Activated naive CD8-positive, alpha-beta T cell (primary cell): Measurements from ENCODE around the gene TPM1.

Experiments used
- H3K27ac Mint-ChIP-seq: one replicate; pipeline ENCODE4 v1.8.0; 2021; ENCODE audit warnings: mixed read lengths
- H3K27me3 Mint-ChIP-seq: one replicate; pipeline ENCODE4 v1.8.0; 2021; ENCODE audit warnings: mixed read lengths
- H3K36me3 Mint-ChIP-seq: one replicate; pipeline ENCODE4 v1.8.0; 2021; ENCODE audit warnings: mixed read lengths
- H3K4me1 Mint-ChIP-seq: one replicate; pipeline ENCODE4 v1.8.0; 2021; ENCODE audit warnings: low read depth, mixed read lengths
- H3K4me3 Mint-ChIP-seq: one replicate; pipeline ENCODE4 v1.8.0; 2021; ENCODE audit warnings: mild to moderate bottlenecking, mixed read lengths
- H3K9me3 Mint-ChIP-seq: one replicate; pipeline ENCODE4 v1.8.0; 2021; ENCODE audit warnings: low read depth, mixed read lengths

The TPM1 gene

DNA sequence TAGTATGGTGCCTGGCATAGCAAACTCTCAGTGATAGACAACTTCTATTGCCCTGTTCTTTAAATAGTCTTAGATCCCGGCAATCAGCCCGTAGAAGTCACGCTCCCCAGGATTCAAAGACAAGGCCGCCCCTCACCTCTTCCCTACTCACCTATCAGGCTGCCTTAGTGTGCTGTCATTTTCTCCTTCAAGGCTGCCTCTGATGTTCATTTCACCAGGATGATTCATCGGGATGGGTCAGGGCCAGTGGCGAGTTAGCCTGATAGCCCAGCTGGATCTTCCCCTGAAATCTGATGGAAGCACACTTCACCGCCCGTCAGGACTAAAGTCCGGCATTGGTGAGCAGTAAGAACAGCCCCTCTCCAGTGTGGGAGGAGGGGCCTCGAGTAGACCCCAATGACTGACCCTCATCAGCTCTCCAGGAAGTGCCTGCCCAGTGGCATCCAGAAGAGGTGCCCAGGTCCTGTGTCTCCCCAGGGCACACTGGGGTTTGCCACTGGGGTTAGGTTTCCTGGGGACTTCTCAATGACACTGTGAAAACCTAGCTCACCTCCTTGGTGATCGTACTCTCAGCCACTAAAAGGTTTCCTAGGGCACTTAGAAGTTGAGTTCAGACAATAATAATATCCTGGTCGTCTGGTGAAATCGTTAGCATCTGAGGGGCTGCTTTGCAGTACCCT is 37.5 kb downstream of the TPM1 start:
- Mint-ChIP-seq H3K4me1 (no peaks in the 10 kb centered on the region), H3K9me3 (no peaks in the 10 kb centered on the region), H3K4me3 (no peak overlapping the region), H3K27me3 (peaks cover 7% of the 10 kb centered on the region), H3K36me3 (no peaks in the 10 kb centered on the region), H3K27ac (no peak overlapping the region)

DNA sequence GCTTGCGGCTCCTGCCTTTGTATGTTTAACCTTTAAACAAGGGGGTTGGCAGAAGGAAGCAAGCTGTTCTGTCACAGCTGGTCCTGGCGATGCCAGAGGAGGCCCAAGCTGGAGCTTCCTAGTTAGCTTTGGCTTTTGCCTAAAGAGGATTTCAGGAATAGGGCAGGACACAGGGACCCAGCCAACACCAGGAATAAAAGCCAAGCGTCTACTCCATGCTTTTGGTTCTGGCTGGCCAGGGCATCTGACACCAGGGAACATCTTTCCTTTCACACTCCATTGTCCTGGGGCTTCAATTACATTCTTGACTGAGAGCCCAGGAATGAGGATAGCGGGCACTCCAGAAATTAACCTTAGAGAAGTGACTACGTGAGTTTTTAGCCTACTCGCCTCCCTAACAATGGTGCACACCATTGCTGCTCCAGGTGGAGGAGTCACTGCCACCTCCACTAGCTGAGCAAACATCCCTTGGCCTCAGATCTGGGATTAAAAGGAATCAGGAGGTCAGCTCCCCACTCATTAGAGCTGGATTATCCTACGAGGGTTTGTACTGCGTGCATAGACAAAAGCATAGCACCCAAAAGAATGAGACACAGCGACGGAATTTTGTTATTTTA is 38.2 kb downstream of the TPM1 start:
- H3K4me3 Mint-ChIP-seq: no peak overlapping the region
- no peaks in the 10 kb centered on the region for H3K9me3 Mint-ChIP-seq
- H3K27ac Mint-ChIP-seq: no peak overlapping the region
- peaks cover 7% of the 10 kb centered on the region for H3K27me3 Mint-ChIP-seq
- H3K36me3 Mint-ChIP-seq: no peaks in the 10 kb centered on the region
- no peaks in the 10 kb centered on the region for H3K4me1 Mint-ChIP-seq

DNA sequence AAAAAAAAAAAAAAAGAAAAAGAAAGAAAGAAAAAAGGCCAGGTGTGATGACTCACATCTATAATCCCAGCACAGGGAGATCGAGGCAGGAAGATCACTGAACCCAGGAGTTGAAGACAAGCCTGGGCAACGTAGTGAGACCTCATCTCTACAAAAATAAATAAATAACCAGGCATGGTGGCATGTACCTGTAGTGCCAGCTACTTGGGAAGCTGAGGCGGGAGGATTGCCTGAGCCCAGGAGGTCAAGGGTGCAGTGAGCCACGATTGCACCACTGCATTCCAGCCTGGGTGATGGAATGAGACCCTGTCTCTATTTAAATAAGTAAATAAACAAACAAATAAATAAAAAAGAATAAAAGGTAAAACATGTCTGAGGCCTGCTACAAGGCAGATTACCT is 39.8 kb downstream of the TPM1 start:
- H3K4me3 Mint-ChIP-seq: no peak overlapping the region
- H3K9me3 Mint-ChIP-seq: no peaks in the 10 kb centered on the region
- H3K4me1 Mint-ChIP-seq: no peaks in the 10 kb centered on the region
- H3K36me3 Mint-ChIP-seq: no peaks in the 10 kb centered on the region
- no peak overlapping the region for H3K27ac Mint-ChIP-seq
- peaks cover 7% of the 10 kb centered on the region for H3K27me3 Mint-ChIP-seq

DNA sequence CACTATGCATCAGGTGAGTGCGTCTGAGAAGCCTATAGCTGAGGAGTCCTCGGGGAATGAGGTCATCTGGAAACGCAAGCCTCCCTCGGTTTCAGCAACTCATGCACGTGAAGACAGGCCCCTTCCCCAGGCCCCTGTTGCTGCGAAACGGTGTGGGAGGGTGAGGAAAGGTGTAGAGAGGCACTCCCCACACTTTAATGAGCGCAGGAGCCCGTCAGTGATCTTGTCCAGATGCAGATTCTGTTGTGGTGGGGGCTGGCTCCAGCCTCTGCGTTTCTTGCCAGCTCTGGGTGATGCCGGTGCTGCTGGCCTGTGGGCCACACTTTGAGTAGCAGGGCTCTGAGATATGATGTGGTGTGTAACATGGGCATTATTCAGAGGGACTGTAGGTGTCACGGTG is 40.5 kb downstream of the TPM1 start:
- H3K4me3 Mint-ChIP-seq: no peak overlapping the region
- H3K27me3 Mint-ChIP-seq: peaks cover 7% of the 10 kb centered on the region
- no peaks in the 10 kb centered on the region for H3K36me3 Mint-ChIP-seq
- H3K4me1 Mint-ChIP-seq: no peaks in the 10 kb centered on the region
- no peaks in the 10 kb centered on the region for H3K9me3 Mint-ChIP-seq
- no peak overlapping the region for H3K27ac Mint-ChIP-seq

DNA sequence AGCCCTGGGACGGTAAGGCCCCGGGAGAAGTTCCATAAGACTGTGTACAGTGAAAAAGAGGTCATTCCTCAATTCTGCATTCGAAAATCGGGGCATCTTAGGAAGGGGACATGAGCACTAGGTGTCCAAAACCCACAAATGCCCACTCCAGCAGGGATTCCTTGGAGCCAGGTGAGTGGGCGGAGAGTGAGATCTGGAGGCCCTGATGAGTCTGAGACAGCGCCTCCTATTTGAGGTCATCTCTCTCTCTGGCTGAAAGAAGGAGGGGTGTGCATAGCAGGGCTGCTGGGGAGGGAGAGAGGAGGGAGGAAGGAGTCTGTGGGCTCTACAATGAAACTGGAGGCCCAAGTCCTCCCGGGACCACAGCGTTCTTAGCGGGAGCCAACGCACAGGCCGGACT is 41.0 kb downstream of the TPM1 start:
- Mint-ChIP-seq H3K9me3 (no peaks in the 10 kb centered on the region), H3K27ac (no peak overlapping the region), H3K36me3 (no peaks in the 10 kb centered on the region), H3K4me1 (no peaks in the 10 kb centered on the region), H3K27me3 (peaks cover 7% of the 10 kb centered on the region), H3K4me3 (no peak overlapping the region)

DNA sequence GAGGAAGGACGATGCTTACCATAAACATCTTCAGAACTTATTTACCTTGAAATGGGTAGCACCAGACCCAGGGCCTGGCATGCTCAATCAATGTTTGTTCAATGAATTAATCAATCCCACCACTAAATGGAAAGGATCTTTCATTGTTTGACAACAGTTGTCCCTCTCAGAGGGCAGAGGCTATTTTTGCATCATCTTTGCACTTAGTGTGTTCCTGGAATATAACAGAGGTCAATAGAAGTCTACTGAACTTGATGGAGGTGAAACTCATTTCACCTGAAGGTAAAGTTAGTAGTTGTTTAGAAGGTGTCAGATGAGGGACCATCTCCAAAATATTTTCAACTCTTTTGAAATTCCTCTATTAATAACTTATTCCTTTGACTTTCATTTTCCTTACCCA is 42.3 kb downstream of the TPM1 start:
- Mint-ChIP-seq H3K9me3 (no peaks in the 10 kb centered on the region), H3K27ac (no peak overlapping the region), H3K27me3 (peaks cover under 1% of the 10 kb centered on the region), H3K4me1 (no peaks in the 10 kb centered on the region), H3K36me3 (no peaks in the 10 kb centered on the region), H3K4me3 (no peak overlapping the region)

DNA sequence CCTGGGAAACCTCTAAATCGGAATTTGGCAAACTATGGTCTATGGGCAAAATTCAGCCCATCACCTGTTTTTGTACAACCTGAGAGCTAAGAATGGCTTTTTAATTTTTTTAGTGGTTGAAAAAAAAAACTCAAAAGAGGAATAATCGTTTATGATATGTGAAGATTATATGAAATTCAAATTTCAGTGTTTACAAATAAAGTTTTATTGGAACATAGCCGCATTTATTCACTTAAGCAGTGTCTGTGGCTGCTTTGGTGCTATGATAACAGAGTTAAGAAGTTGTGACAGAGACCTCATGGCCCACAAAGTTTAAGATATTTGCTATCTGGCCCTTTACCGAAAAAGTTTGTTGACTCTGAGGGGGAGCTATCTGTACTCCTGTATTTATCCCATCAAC is 42.7 kb downstream of the TPM1 start:
- H3K4me1 Mint-ChIP-seq: no peaks in the 10 kb centered on the region
- no peak overlapping the region for H3K4me3 Mint-ChIP-seq
- no peaks in the 10 kb centered on the region for H3K36me3 Mint-ChIP-seq
- H3K9me3 Mint-ChIP-seq: no peaks in the 10 kb centered on the region
- H3K27ac Mint-ChIP-seq: no peak overlapping the region
- H3K27me3 Mint-ChIP-seq: no peaks in the 10 kb centered on the region

DNA sequence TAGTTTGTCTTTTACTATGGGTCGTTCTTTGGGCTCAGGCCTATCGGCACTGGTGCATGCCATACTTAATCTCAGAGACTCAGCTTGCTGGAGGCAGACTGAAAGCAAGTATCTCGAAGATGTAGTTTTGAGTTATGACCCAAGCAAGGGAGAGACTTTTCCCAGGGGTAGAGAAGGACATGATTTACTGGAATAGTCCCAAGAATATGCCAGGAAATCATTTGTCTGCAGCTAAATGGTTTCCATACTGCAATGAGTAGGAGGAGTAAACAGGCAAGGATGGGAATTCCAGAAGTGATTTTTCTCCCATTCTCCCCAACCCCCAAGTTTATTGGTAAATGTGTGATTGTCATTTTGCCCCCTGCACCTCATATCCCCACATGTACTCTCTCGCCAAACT is 43.7 kb downstream of the TPM1 start:
- Mint-ChIP-seq H3K4me3 (no peak overlapping the region), H3K36me3 (no peaks in the 10 kb centered on the region), H3K4me1 (no peaks in the 10 kb centered on the region), H3K9me3 (no peaks in the 10 kb centered on the region), H3K27ac (no peak overlapping the region), H3K27me3 (no peaks in the 10 kb centered on the region)

DNA sequence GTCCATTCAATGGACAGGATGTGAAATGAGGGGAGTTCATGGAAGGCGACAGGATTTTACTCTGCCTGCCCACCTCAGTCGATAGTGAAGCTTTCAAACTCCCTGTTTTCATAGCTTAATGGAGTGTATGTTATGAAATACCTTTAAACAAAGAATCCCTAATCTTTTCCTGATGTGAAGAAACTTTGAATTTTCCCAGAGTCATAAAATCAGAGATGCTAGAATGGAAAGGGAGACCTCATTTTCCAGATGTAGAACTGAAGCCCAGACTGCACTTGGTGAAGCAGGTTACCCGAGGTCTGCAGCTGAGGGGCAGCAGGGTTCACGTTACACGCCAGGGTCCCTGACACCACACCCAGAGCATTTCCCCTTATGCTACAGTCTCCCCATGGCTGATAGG is 44.4 kb downstream of the TPM1 start:
- no peak overlapping the region for H3K27ac Mint-ChIP-seq
- H3K4me1 Mint-ChIP-seq: no peaks in the 10 kb centered on the region
- H3K9me3 Mint-ChIP-seq: no peaks in the 10 kb centered on the region
- no peaks in the 10 kb centered on the region for H3K36me3 Mint-ChIP-seq
- no peaks in the 10 kb centered on the region for H3K27me3 Mint-ChIP-seq
- no peak overlapping the region for H3K4me3 Mint-ChIP-seq

DNA sequence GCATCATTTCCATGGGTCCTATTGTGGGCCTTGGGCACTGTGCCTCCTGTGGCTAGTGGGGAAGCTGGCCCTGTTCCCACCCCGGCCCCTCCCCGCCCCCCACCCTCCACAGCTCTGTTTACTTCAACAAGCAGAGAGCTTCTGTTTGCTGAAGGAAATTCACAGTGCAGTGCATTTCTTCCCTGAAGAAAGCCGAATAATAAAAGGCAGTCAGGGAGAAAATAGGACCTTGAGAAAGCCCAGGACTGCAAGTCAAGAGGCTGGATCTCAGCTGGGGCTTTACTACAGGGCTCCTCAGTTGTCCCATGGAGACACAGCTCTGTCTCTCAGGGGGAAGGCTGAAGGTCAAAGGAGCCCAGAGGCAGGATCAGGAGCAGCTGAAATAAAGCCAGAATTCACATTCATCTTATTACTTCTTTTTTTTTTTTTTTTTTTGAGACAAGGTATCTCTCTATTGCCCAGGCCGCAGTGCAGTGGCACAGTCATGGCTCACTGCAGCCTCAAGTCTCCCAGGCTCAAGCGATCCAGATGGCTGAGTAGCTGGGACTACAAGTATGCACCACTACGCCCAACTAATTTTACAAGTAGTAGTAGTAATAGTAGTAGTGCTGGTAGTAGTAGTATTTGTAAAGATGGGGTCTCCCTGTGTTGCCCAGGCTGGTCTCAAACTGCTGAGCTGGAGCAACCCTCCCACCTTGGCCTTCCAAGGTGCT is 46.1 kb downstream of the TPM1 start:
- no peak overlapping the region for H3K4me3 Mint-ChIP-seq
- H3K27me3 Mint-ChIP-seq: no peaks in the 10 kb centered on the region
- H3K9me3 Mint-ChIP-seq: no peaks in the 10 kb centered on the region
- H3K4me1 Mint-ChIP-seq: peaks cover 1% of the 10 kb centered on the region
- no peaks in the 10 kb centered on the region for H3K36me3 Mint-ChIP-seq
- H3K27ac Mint-ChIP-seq: no peak overlapping the region

DNA sequence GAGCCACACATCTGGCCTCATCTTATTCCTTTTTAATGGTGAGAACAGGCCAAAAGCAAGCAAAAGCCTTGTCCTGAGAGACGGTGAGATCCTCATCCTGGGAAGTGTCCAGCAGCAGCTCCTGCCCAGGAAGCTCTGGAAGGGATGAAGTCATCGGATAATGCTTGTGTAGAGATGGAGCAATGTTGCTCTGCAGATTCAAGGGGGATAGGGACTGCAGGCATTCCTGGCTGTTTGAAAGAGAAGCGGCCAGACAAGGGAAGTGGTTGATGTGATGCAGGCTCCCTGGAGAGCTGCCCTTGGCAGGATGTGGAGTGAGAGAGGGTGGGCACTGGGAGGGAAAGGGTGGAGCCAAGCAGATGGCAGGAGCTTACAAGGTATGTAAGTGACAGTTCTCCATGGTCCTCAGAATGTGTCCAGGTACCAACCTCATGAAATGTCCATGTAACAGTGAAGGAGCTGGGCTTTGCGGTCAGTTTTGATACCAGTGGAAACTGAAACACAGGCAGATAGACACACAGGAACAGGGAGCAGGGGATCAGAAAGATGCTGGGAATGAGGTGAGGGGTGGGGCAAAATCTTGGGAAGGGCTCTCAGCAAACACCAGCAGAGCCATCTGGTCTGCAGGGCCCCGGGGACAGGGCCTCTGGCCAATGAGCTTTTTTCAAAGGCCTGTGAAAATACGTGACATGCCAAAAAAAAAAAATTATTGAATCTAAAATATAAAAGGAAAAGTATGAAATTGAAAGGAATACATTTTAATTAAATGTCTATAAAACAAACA is 46.9 kb downstream of the TPM1 start:
- peaks cover 1% of the 10 kb centered on the region for H3K4me1 Mint-ChIP-seq
- H3K9me3 Mint-ChIP-seq: no peaks in the 10 kb centered on the region
- no peaks in the 10 kb centered on the region for H3K27me3 Mint-ChIP-seq

DNA sequence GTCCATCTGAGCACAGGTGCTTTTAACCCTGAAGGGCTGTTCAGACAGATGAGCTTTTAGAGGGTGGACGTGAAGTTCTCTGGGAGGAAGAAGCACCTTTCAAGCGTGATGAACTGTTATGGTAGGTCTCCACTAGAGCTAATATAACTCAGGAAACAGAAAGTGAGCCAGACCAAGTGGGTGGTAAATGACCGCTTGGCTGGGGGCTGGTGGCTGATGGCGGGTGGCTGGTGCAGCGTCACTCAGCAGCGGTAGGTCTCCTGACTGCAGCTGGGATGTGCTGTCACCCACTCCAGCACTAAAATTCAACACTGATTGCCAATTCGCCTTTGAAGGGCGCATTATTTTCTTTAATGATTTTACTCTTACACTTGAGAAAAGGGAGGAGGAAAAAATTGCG is 47.9 kb downstream of the TPM1 start:
- H3K9me3 Mint-ChIP-seq: no peaks in the 10 kb centered on the region
- no peak overlapping the region for H3K4me3 Mint-ChIP-seq
- no peaks in the 10 kb centered on the region for H3K36me3 Mint-ChIP-seq
- peaks cover 1% of the 10 kb centered on the region for H3K4me1 Mint-ChIP-seq
- H3K27ac Mint-ChIP-seq: no peak overlapping the region
- no peaks in the 10 kb centered on the region for H3K27me3 Mint-ChIP-seq

More for the DNA sequence above, 46.9 kb downstream of the TPM1 start:
- H3K4me3 Mint-ChIP-seq: no peak overlapping the region
- no peaks in the 10 kb centered on the region for H3K36me3 Mint-ChIP-seq
- no peak overlapping the region for H3K27ac Mint-ChIP-seq

DNA sequence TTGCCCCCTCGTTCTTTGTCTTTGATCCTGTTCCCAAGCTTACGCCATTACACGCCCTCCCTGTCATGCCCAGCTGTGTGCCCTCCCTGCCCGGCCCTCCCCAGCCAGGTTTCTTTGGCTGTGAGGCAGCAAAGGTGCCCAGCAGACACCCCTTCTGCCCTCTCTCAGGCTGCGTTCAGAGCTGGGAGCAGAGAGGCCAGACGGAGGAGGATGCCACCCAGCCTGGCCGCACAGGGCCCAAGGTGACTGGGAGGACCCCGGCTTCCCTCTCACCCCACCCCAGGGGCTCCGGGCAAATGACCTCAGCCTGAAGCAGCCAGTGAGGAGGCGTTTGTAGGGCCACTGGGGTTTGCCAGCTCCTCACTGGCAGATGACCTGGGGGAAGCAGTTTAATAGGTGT is 48.3 kb downstream of the TPM1 start:
- no peak overlapping the region for H3K27ac Mint-ChIP-seq
- no peaks in the 10 kb centered on the region for H3K36me3 Mint-ChIP-seq
- H3K27me3 Mint-ChIP-seq: no peaks in the 10 kb centered on the region
- no peaks in the 10 kb centered on the region for H3K9me3 Mint-ChIP-seq
- no peak overlapping the region for H3K4me3 Mint-ChIP-seq
- peaks cover 1% of the 10 kb centered on the region for H3K4me1 Mint-ChIP-seq

DNA sequence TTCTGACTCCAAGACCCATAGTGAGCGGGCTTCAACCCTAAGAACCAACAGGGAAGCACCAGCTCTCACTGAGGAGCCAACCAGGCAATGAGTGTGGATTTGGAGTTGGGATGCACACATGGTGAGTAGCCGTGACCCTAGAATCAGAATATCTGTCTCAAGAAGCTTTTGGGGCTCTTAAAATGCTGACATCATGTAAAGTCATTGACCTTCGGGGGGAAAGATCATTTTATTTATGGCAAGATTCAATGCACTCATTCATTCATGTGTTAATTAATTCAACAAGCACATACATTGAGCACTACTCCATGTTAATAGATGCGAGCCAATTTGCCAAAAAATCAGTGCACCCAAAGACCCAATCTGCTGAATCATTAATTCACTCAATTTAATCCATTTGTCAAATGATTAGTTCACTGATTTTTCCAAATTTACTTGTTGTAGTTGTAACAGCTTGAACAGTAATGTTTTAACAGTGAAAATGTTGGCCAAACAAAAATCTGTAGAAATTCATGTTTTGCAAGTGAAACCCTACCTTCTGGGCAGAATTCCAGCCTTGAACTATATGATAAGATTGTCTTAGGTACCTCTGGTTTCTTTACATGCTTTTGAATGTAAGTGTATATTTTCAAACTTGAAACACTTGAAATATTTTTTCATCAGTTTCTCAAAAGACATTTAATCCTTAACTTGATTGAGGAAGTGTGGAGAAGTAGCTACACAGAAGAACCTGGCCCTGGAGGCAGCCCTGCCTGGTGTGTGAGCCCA is 49.3 kb downstream of the TPM1 start:
- H3K27me3 Mint-ChIP-seq: no peaks in the 10 kb centered on the region
- H3K4me1 Mint-ChIP-seq: peaks cover 1% of the 10 kb centered on the region
- H3K4me3 Mint-ChIP-seq: no peak overlapping the region
- H3K36me3 Mint-ChIP-seq: no peaks in the 10 kb centered on the region
- no peaks in the 10 kb centered on the region for H3K9me3 Mint-ChIP-seq
- H3K27ac Mint-ChIP-seq: no peak overlapping the region
